Measurements from ENCODE around the gene TAS2R3. TPM values are rescaled to one million over a fixed set of nuclear protein-coding genes. Genes with fewer than 3 reads are reported as not detected.
A peak's percentile ranks its signal among the peaks of the same experiment; 100 is the strongest.
"Not testable (repeated sequence)": the region's sequence is repeated elsewhere in the genome, so short reads cannot be mapped to it uniquely, and the experiment has no call there.

Gene TAS2R3
- total RNA-seq (2014; rRNA removed; shearing (Covaris generic)): 0.40 and 0.87 TPM in 2 replicates
- not detected in 2 replicates for polyA plus RNA-seq (2015; cell fraction: cytosol; rRNA removed)
- polyA plus RNA-seq (2015; cell fraction: nucleus; rRNA removed): 0.48 TPM in 1 of 2 replicates, not detected in the other

- DNase-seq (ENCODE audit: low read depth, low spot score): no peak
- in situ Hi-C loops (cut with HindIII; ENCODE audit: low pct_unique_long_range_greater_than_20kb, low sequenced_read_pairs): no loop called here
These were observed at the start of gene TAS2R3 for GRCh38 chr7:141763797-141764196. Gene TAS2R3, plus strand, starts transcription at chr7:141764097. Its CDS starts 62 bp downstream, at chr7:141764159.

- no peak for DNase-seq (ENCODE audit: low read depth, low spot score)
- in situ Hi-C loops (cut with HindIII; ENCODE audit: low pct_unique_long_range_greater_than_20kb, low sequenced_read_pairs): no loop called here
These were observed 49.3 kb upstream of the TAS2R3 start for GRCh38 chr7:141714571-141714970.

GRCh38 chr7:141715018-141715417 is 48.9 kb upstream of the TAS2R3 start:
- in situ Hi-C loops (cut with HindIII; ENCODE audit: low pct_unique_long_range_greater_than_20kb, low sequenced_read_pairs): no loop called here
- DNase-seq (ENCODE audit: low read depth, low spot score): no peak

DNA sequence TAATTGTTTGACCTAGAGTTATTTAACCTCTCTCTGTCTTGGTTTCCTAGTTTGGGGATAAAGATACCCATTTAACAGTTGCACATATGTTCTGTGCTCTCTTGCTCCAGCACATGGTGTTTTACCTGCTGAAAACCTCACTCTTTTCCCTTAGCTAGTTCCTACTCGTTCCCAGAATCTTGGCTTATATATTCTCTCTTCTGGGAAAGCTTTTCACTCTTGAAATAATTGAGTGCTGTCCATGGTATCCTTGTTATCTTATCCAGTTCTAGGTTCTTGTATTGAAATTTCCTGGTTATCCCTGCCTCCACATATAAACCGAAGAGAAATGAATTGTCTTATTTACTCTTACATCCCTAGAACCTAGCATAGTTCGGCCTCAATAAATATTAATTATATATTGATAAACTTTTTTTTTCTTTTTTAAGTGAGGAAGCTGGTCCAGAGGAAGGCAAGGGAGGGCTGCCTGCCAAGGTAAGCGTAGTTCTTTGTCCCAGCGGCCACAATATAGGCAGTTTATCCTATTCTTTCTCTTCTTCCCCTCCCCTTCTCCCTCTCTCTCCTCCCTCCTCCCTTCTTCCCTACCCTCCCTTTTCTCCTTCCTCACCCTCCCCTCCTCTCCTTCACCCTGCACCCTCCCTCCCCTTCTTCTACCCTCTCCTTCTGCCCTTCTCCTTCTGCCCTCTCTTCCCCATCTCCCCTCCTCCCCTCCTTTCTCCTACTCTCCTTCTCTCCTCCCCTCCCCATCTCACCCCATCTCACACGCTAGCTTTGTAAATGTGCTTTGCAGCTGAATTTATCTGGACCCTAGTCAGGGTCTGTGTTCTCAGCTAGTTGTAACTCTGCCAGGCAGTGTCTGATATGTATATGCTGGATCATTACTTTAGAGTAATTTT is 47.9 kb upstream of the TAS2R3 start:
- in situ Hi-C loops (cut with HindIII; ENCODE audit: low pct_unique_long_range_greater_than_20kb, low sequenced_read_pairs): no loop called here

GRCh38 chr7:141717450-141717849 is 46.4 kb upstream of the TAS2R3 start:
- in situ Hi-C loops (cut with HindIII; ENCODE audit: low pct_unique_long_range_greater_than_20kb, low sequenced_read_pairs): no loop called here
- no peak for DNase-seq (ENCODE audit: low read depth, low spot score)

More for the DNA sequence above, 47.9 kb upstream of the TAS2R3 start:
- DNase-seq (ENCODE audit: low read depth, low spot score): no peak

DNA sequence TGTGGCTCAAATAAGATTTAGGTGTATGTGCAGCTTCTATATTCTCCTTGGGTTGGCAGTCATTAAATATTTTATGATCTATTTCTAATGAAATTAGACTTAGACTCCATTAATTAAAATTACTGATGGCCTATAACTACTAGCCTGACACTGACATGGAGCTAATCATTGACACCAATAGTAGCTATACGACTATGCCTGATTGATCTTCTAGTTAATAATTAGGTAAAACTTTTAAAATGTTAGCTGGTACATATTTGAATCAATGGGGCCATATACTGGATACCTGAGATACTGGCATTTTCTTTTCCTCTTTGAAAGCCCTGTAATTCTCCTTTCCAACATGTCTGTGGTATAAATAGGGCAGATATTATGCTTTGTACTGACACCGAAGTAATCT is 41.4 kb upstream of the TAS2R3 start:
- no peak for DNase-seq (ENCODE audit: low read depth, low spot score)
- in situ Hi-C loops (cut with HindIII; ENCODE audit: low pct_unique_long_range_greater_than_20kb, low sequenced_read_pairs): no loop called here

DNA sequence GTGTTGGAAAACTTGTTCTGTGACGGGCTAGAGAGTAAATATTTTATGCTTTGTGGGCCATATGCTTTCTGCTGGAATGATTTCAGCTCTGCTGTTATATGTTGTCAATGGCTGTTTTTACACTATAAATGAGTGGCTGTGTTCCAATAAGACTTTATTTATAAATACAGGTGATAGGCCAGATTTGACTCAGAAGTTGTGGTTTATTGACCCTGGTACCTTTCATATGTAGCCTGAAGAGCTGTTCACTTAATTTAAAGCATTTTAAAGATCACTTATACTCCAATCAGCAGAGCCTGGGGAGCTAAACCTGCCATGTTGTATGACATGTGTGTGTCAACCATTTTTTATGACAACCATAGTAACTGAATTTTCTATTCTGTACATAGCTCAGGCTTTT is 34.9 kb upstream of the TAS2R3 start:
- in situ Hi-C loops (cut with HindIII; ENCODE audit: low pct_unique_long_range_greater_than_20kb, low sequenced_read_pairs): no loop called here
- no peak for DNase-seq (ENCODE audit: low read depth, low spot score)

- in situ Hi-C loops (cut with HindIII; ENCODE audit: low pct_unique_long_range_greater_than_20kb, low sequenced_read_pairs): no loop called here
- DNase-seq (ENCODE audit: low read depth, low spot score): no peak
These were observed 32.3 kb upstream of the TAS2R3 start for GRCh38 chr7:141731476-141732149.

DNA sequence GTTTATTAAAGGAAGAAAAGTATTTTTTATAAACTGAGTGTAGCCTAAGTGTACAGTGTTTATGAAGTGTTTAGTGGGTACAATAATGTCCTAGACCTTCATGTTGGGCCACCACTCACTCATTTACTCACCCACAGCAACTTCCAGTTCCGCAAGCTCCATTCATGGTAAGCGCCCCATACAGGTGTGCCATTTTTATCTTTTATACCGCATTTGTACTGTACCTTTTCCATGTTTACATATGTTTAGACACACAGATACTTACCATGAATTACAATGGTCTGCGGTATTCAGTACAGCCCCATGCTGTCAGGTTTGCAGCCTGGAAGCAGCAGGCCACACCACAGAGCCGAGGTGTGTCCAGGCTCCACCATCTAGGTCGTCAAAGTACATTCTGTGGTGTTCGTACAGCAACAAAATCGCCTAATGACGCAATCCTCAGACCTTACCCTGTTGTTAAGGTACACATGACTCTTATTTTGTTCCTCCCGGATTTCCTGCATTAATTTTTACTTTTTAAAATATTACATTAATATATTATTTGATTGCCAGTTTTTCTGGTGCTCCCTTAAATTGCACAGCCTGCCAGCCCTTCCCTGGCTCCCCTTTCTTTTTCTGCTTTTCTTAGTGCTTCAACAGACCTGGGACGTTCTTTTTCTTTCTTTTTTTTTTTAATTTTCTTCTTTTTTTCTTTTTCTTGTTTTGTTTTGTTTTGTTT is 26.6 kb upstream of the TAS2R3 start:
- DNase-seq (ENCODE audit: low read depth, low spot score): peak; percentile 34
- in situ Hi-C loops (cut with HindIII; ENCODE audit: low pct_unique_long_range_greater_than_20kb, low sequenced_read_pairs): no loop called here

DNA sequence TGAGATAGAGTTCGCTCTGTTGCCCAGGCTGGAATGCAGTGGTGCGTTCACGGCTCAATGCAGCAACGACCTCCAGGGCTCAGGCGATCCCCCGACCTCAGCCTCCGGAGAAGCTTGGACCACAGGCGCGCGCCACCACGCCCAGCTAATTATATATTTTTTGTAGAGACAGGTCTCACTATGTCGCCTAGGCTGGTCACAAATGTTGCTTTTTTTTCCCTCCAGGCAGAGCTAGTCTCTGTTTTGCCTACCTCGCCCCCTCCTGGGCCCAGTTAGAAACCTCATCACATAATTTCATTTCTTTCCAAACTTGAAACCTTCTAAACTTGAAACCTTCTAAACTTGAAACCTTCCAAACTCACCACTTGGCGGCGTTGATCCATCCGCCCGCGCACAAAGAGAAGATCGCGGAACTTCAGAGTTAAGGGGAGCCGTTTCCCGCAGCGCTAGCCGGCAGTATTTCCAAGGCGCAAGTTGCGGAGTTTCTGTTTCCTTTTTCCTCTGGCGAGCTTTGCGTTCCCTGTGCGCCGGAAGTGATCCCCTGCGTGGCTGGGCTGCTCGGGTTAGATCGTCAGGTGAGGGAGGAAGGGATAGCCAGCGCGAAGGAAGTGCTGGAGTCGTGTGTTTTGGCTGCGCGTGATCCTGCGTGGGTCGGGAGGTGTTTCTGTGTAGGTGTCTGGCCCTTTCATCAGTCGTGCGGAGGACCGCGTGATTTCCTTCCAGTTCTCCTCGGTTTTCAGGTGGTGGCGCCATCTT is 25.9 kb upstream of the TAS2R3 start, which contains the start of gene SSBP1:
TSS of gene SSBP1 (plus strand) at position 523 of the 756 bp plus-strand sequence. CDS start 809 bp downstream, outside the sequence.
- in situ Hi-C loops (cut with HindIII; ENCODE audit: low pct_unique_long_range_greater_than_20kb, low sequenced_read_pairs): no loop called here
- DNase-seq (ENCODE audit: low read depth, low spot score): peak; percentile 99

DNA sequence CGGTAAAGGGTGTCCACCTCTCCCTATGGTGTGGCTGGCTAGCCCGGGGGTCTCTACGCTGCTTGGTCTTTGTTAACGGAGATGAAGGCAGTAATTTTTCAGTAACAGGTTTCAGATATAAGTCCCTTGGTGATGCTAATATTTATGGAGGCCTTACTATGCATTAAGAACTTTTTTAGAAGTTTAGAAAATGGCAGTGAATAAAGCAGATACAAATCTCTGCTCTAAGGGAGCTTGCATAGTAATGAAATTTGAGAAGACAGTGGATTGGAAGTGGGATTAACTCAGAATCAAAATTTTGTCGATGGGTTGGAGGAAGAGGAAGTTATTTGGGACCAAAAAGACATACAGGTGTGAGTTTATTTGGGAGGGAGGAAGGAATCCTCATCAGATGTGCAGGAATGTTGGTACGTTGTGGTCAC is 25.3 kb upstream of the TAS2R3 start:
- in situ Hi-C loops (cut with HindIII; ENCODE audit: low pct_unique_long_range_greater_than_20kb, low sequenced_read_pairs): no loop called here
- no peak for DNase-seq (ENCODE audit: low read depth, low spot score)

GRCh38 chr7:141739250-141739649 is 24.6 kb upstream of the TAS2R3 start:
- in situ Hi-C loops (cut with HindIII; ENCODE audit: low pct_unique_long_range_greater_than_20kb, low sequenced_read_pairs): no loop called here
- no peak for DNase-seq (ENCODE audit: low read depth, low spot score)

GRCh38 chr7:141742229-141742628 is 21.7 kb upstream of the TAS2R3 start:
- in situ Hi-C loops (cut with HindIII; ENCODE audit: low pct_unique_long_range_greater_than_20kb, low sequenced_read_pairs): no loop called here
- no peak for DNase-seq (ENCODE audit: low read depth, low spot score)

- no peak for DNase-seq (ENCODE audit: low read depth, low spot score)
- in situ Hi-C loops (cut with HindIII; ENCODE audit: low pct_unique_long_range_greater_than_20kb, low sequenced_read_pairs): no loop called here
These were observed 19.8 kb upstream of the TAS2R3 start for GRCh38 chr7:141744131-141744530.

DNA sequence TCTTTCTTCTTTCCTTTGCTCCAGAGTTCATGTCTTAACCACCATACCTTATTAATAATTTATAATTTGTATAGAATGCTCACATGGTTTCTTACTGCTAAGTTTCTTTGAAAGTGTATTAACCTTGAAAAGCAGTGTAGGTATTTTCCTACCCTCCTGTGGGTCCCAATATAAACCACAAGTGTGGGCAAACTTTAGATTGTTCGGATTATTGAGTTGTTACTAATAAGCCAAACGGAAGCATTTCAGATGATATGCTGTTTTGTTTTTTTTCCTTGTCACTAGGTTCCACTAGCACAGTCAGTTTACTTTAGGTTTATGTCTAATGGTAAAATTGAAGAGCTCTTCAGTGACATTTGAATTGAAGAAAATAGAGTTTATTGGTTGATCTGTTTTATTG is 15.5 kb upstream of the TAS2R3 start:
- DNase-seq (ENCODE audit: low read depth, low spot score): no peak
- in situ Hi-C loops (cut with HindIII; ENCODE audit: low pct_unique_long_range_greater_than_20kb, low sequenced_read_pairs): no loop called here

DNA sequence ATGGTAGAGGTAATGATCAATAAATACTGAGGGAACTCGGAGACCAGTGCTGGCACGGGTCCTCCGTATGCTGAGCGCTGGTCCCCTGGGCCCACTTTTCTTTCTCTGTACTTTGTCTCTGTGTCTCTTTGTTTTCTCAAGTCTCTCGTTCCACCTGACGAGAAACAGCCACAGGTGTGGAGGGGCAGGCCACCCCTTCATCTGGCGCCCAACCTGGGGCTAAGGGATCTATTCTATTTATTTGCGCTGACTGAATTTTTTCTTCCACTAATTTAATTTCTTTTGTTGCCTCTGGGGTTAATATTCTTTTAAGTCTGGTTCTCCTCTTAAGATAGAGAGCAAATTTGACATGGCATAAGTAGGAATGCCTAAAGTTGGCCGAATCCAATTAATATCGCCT is 12.0 kb upstream of the TAS2R3 start:
- in situ Hi-C loops (cut with HindIII; ENCODE audit: low pct_unique_long_range_greater_than_20kb, low sequenced_read_pairs); DNase-seq (ENCODE audit: low read depth, low spot score): not testable (repeated sequence)

DNA sequence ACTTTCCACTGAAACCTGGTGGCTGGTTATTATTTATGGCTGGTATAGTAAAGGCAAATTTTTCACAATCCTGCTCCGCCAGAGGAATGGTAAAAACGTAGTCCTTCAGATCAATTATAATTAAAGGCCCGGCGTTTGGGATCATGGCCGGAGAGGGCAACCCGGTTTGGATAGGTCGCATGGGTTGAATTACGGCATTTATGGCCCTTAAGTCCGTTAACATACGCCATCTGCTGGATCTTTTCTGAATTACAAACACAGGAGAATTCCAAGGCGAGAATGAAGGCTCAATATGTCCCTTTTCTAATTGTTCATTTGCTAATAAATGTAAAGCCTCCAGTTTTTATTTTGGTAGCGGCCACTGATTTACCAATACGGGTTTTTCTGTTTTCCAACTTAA is 11.3 kb upstream of the TAS2R3 start:
- DNase-seq (ENCODE audit: low read depth, low spot score): peak; percentile 52
- in situ Hi-C loops (cut with HindIII; ENCODE audit: low pct_unique_long_range_greater_than_20kb, low sequenced_read_pairs): no loop called here
